PC-9 (cell line): Measurements from ENCODE around the gene SHANK3.
"Not testable (repeated sequence)": the region's sequence is repeated elsewhere in the genome, so short reads cannot be mapped to it uniquely, and the experiment has no call there.

Experiments
- CTCF ChIP-seq: fragments of 200-600 bp; sonication (generic); conservative IDR thresholded peaks from 2 replicates; pipeline ENCODE4 v1.6.1; 2017; ENCODE audit warnings: mixed run types, antibody characterized with exemption, mild to moderate bottlenecking, moderate library complexity
- EZH2 ChIP-seq: fragments of 200-600 bp; sonication (generic); IDR thresholded peaks from 2 replicates; pipeline ENCODE4 v1.8.0; 2017; ENCODE audit warnings: antibody characterized with exemption, low read depth

GRCh38 chr22:50640296-50640695, 32.3 kb upstream of the SHANK3 start:
- TF ChIP-seq CTCF, EZH2: not testable (repeated sequence)
